Right renal cortex interstitium (tissue), 3 donors: ENCODE measurements around the gene MAD2L2. TPM values are rescaled to one million over a fixed set of nuclear protein-coding genes. Genes with fewer than 3 reads are reported as not detected.

Experiments
- DNase-seq, 3 donors: peaks; one replicate each; pipeline ENCODE4 v3.0.0-alpha.2; 2013; ENCODE audit warnings: low read depth in 3 of 3, low spot score in 2 of 3
- polyA plus RNA-seq, 3 donors: library from polyadenylated mRNA; unstranded; fragments of 120-200 nt; gene quantifications; one replicate each; pipeline ENCODE4 v1.2.1, GENCODE V29; 2013; ENCODE audit not compliant: insufficient read length in 3 of 3

Gene MAD2L2
- polyA plus RNA-seq, 3 donors = 41.9 to 45.9 (median 44.7) TPM

DNA sequence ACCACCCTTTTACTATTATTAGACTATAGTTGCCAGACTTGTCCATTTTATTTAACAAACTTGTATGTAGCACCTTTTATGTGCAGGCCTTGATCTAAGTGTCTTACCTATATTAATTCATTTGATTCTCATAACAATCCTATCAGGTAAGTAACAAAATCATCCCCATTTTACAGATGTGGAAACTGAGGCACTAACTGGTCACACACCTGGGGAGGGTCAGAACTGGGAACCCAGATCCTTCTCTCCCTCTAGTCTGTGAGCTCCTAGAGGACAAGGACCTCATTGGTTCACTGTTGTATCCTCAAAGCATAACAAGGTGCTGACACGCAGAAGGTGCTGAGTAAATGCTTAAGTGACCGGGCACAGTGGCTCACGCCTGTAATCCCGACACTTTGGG lies 41.6 kb downstream of the MAD2L2 start:
- DNase-seq = no peak

GRCh38 chr1:11638121-11638520 lies 42.8 kb downstream of the MAD2L2 start:
- no peak for DNase-seq

DNA sequence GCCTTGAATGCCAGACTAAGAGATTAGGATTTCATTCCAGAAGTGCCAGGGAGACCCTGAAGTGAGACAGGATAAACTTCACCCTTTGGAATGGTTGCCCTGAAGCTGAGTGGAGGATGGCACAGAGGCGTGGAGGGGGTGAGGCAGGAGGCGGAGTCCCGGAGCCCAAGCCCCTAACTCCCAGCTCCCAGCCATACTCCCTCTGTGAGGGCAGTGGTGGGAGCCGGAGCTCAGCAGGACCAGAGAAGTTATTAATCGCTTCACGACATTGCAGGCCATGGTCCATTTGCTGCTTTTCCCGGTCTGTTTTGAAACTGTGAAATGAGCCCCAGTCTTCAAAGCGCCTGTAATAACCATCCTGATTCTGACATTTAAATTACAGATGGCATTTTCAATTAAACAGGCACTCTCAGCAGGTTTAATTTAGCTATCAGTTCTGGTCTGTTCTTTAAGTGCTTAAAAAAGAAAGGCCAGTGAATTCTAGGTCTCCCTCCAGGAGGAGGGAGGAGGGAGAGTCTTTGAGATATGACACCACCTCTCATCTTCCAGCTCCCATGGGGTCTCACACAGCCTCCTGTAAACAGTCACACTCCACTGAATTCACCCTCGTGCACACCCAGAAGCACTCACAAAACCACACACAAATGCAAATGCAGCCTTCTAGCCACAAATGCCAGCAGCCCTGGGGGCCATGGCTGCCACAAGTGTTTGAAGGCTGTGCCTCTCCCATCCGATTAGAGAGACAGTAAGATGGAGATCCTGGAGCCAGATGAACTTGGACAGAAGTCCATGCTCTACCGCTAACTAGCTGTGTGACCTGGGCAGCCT lies 46.4 kb downstream of the MAD2L2 start:
- no peak for DNase-seq

DNA sequence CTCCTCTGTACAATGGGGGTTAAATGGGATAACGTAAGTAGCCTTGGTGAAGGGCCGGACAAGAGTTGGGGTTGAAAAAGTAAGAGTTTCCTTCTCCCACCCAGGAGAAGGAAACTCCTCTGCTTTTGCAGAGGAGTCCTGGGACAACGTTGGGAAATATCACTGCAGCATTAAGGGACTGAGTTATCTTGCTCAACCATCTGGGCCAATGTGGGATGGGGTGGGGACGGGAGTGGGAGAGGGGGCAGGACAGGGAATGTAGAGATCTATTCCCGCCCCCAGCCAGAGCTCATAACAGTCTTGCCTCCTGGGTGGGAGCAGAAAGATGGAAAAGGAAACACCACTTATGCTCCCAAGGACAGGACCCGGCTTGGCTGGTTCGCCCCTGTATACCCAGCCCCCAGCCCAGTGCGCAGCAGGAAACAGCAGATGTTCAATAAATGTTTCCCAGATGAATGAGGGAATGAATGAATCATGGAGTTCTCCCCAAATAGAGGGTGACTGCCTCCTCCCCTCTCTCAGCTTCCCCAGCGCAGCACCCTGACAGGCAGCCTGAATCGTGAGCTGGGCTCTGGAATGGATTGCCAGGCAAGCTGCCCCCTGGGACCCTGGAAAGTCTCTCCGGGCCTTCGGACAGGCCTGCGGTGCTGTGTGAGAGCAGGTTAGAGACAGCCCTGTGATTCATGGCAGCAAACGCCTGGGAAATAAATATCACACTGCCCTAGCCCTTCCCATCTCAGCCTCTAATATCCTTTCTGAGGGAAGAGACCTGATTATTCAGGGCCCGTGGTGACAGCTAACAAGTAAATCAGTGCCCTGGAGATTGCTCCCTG lies 51.5 kb downstream of the MAD2L2 start:
- DNase-seq = no peak

DNA sequence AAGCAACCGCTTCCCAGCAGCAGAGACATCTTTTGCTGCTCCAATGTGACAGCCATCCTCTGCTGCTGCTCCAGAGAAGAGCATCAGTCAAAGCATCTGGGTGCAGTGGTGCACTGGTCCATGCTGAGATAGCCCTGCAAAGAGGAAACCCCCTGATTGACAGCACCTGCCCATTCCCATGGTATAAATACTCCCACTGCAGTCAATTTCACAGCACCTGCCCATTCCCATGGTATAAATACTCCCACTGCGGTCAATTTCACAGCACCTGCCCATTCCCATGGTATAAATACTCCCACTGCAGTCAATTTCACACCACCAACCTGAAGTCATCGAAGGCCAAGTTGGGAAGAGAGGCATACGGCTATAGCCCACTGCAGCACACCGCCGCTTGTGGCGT lies 52.2 kb downstream of the MAD2L2 start:
- no peak for DNase-seq

- DNase-seq = no peak
Measured at GRCh38 chr1:11626551-11626950, 54.4 kb downstream of the MAD2L2 start.

Other genes starting within 250 kb of the MAD2L2 start
- 1 to 10 TPM in 1 of 3 donors, under 1 TPM in 2; 0.82 to 1.3 (median 0.87) TPM for gene DISP3, start 202.0 kb downstream of the MAD2L2 start, polyA plus RNA-seq
- 1 to 10 TPM; 1.0 to 1.2 (median 1.1) TPM for gene FBXO2, start 26.7 kb downstream of the MAD2L2 start, polyA plus RNA-seq
- gene FBXO44, start 26.3 kb downstream of the MAD2L2 start, polyA plus RNA-seq = 10 to 100 TPM; 11.0 to 14.2 (median 11.8) TPM
- gene FBXO6, start 16.9 kb downstream of the MAD2L2 start, polyA plus RNA-seq = 1 to 10 TPM; 3.6 to 4.8 (median 4.2) TPM
- gene DRAXIN, start 10.6 kb upstream of the MAD2L2 start, polyA plus RNA-seq = 1 to 10 TPM in 1 of 3 donors, under 1 TPM in 2; 0.80 to 1.3 (median 0.89) TPM
- 10 to 100 TPM; 36.4 to 42.5 (median 36.6) TPM for gene AGTRAP, start 55.0 kb upstream of the MAD2L2 start, polyA plus RNA-seq
- under 1 TPM in 2 of 3 donors, not detected in 1; 0.36 to 0.46 TPM for gene C1orf167, start 81.0 kb upstream of the MAD2L2 start, polyA plus RNA-seq
- 10 to 100 TPM; 15.4 to 18.8 (median 17.2) TPM for gene MTHFR, start 124.8 kb upstream of the MAD2L2 start, polyA plus RNA-seq
- gene CLCN6, start 125.0 kb upstream of the MAD2L2 start, polyA plus RNA-seq = 10 to 100 TPM; 13.5 to 15.1 (median 14.9) TPM
- 1 to 10 TPM in 2 of 3 donors, under 1 TPM in 1; 0.17 to 2.0 (median 1.3) TPM for gene NPPA, start 166.6 kb upstream of the MAD2L2 start, polyA plus RNA-seq
- gene NPPB, start 177.8 kb upstream of the MAD2L2 start, polyA plus RNA-seq = not detected
- gene KIAA2013, start 245.3 kb upstream of the MAD2L2 start, polyA plus RNA-seq = 10 to 100 TPM; 37.7 to 42.6 (median 40.1) TPM